GM20431 (cell line): Measurements from ENCODE around the gene MSRB3.
"Not testable (repeated sequence)": the region's sequence is repeated elsewhere in the genome, so short reads cannot be mapped to it uniquely, and the experiment has no call there.

ENCODE experiments used
- in situ Hi-C: fragments of 300-500 bp; cut with MseI, MboI; formaldehyde crosslinking; loops from one replicate; pipeline ENCODE4 v1.15.0; 2020; ENCODE audit warnings: low sequenced_read_pairs; ENCODE audit not compliant: unreplicated experiment

The MSRB3 gene

GRCh38 chr12:65282840-65283239 lies 4.4 kb downstream of the MSRB3 start:
- in situ Hi-C loops, result loop anchor here (25.0 kb wide), 1 partner anchor 804 kb away; no protein-coding TSS in a partner anchor

GRCh38 chr12:65285532-65285931 lies 7.0 kb downstream of the MSRB3 start:
- in situ Hi-C loops, result loop anchor here (25.0 kb wide), 1 partner anchor 802 kb away; no protein-coding TSS in a partner anchor

GRCh38 chr12:65287426-65287825 lies 8.9 kb downstream of the MSRB3 start:
- in situ Hi-C loops, result loop anchor here (25.0 kb wide), 1 partner anchor 800 kb away; no protein-coding TSS in a partner anchor

- in situ Hi-C loops, result loop anchor here (25.0 kb wide), 1 partner anchor 795 kb away; no protein-coding TSS in a partner anchor
Measured at GRCh38 chr12:65292241-65292640, 13.8 kb downstream of the MSRB3 start.

GRCh38 chr12:65293735-65294134 lies 15.3 kb downstream of the MSRB3 start:
- in situ Hi-C loops, result loop anchor here (25.0 kb wide), 1 partner anchor 794 kb away; no protein-coding TSS in a partner anchor

- in situ Hi-C loops, result loop anchor here (25.0 kb wide), 1 partner anchor 793 kb away; no protein-coding TSS in a partner anchor
Measured at GRCh38 chr12:65294641-65295262, 16.3 kb downstream of the MSRB3 start.

GRCh38 chr12:65296508-65297265 lies 18.2 kb downstream of the MSRB3 start:
- in situ Hi-C loops, result loop anchor here (25.0 kb wide), 1 partner anchor 791 kb away; no protein-coding TSS in a partner anchor

GRCh38 chr12:65300097-65300496 lies 21.6 kb downstream of the MSRB3 start:
- in situ Hi-C loops, result no loop called here

GRCh38 chr12:65300679-65301349 lies 22.3 kb downstream of the MSRB3 start:
- in situ Hi-C loops, result no loop called here

- in situ Hi-C loops, result no loop called here
Measured at GRCh38 chr12:65302891-65303290, 24.4 kb downstream of the MSRB3 start.

GRCh38 chr12:65305346-65305950 lies 27.0 kb downstream of the MSRB3 start:
- in situ Hi-C loops, result no loop called here

GRCh38 chr12:65306366-65307168 lies 28.1 kb downstream of the MSRB3 start:
- in situ Hi-C loops, result no loop called here

GRCh38 chr12:65307169-65307501 lies 28.7 kb downstream of the MSRB3 start:
- in situ Hi-C loops, result no loop called here

GRCh38 chr12:65308006-65308405 lies 29.5 kb downstream of the MSRB3 start:
- in situ Hi-C loops, result no loop called here

- in situ Hi-C loops, result no loop called here
Measured at GRCh38 chr12:65308601-65309071, 30.2 kb downstream of the MSRB3 start.

GRCh38 chr12:65311260-65311659 lies 32.8 kb downstream of the MSRB3 start:
- in situ Hi-C loops, result no loop called here

GRCh38 chr12:65313719-65314317 lies 35.3 kb downstream of the MSRB3 start:
- in situ Hi-C loops, result no loop called here

GRCh38 chr12:65315238-65315637 lies 36.8 kb downstream of the MSRB3 start:
- in situ Hi-C loops, result not testable (repeated sequence)

GRCh38 chr12:65318186-65318685 lies 39.8 kb downstream of the MSRB3 start:
- in situ Hi-C loops, result no loop called here
